OCI-LY1 (cell line): ENCODE measurements around the gene THTPA.

Experiments
- H2AFZ ChIP-seq: fragments of 200-600 bp; sonication (generic), shearing (Covaris generic); 2 replicates; pipeline ENCODE4 v1.6.0; 2014; ENCODE audit warnings: antibody characterized with exemption, mild to moderate bottlenecking, low read length
- H3F3A ChIP-seq: fragments of 200-600 bp; sonication (generic), shearing (Covaris generic); 2 replicates; pipeline ENCODE4 v1.6.0; 2014; ENCODE audit warnings: mild to moderate bottlenecking, antibody characterized with exemption, low read length, moderate library complexity; ENCODE audit not compliant: insufficient read depth
- H3K27ac ChIP-seq: fragments of 200-600 bp; sonication (generic); 2 replicates; pipeline ENCODE4 v1.5.1; 2014; ENCODE audit warnings: low read length, mixed run types, mild to moderate bottlenecking, low read depth; ENCODE audit not compliant: poor library complexity, severe bottlenecking
- H3K27me3 ChIP-seq: fragments of 200-600 bp; sonication (generic); 2 replicates; pipeline ENCODE4 v1.6.0; 2014; ENCODE audit warnings: antibody characterized with exemption, mild to moderate bottlenecking, low read length, moderate library complexity; ENCODE audit not compliant: insufficient read depth
- H3K36me3 ChIP-seq: fragments of 200-600 bp; sonication (generic); 2 replicates; pipeline ENCODE4 v1.6.1; 2014; ENCODE audit warnings: mild to moderate bottlenecking, antibody characterized with exemption, low read length, moderate library complexity, mixed read lengths; ENCODE audit not compliant: insufficient read depth
- H3K4me1 ChIP-seq: fragments of 200-600 bp; sonication (generic); 2 replicates; pipeline ENCODE4 v1.5.1; 2014; ENCODE audit warnings: mild to moderate bottlenecking, low read length, moderate library complexity; ENCODE audit not compliant: insufficient read depth, severe bottlenecking
- H3K4me2 ChIP-seq: fragments of 200-600 bp; sonication (generic), shearing (Covaris generic); 2 replicates; pipeline ENCODE4 v1.6.1; 2014; ENCODE audit warnings: low read length
- H3K4me3 ChIP-seq: fragments of 200-600 bp; sonication (generic); 2 replicates; pipeline ENCODE4 v1.5.1; 2014; ENCODE audit warnings: low read length, low read depth, mild to moderate bottlenecking, mixed read lengths; ENCODE audit not compliant: poor library complexity, severe bottlenecking
- H3K79me2 ChIP-seq: fragments of 200-600 bp; shearing (Covaris generic); 2 replicates; pipeline ENCODE4 v1.6.1; 2016; ENCODE audit warnings: mixed run types, low read length, mixed read lengths; ENCODE audit not compliant: insufficient read depth
- H3K9ac ChIP-seq: fragments of 200-600 bp; sonication (generic), shearing (Covaris generic); 2 replicates; pipeline ENCODE4 v1.6.1; 2014; ENCODE audit warnings: mild to moderate bottlenecking, low read length, mixed read lengths
- H3K9me2 ChIP-seq: fragments of 200-600 bp; sonication (generic), shearing (Covaris generic); 2 replicates; pipeline ENCODE4 v1.6.1; 2014; ENCODE audit warnings: low read depth, mild to moderate bottlenecking, low read length, mixed read lengths
- H3K9me3 ChIP-seq: fragments of 200-600 bp; shearing (Covaris generic); 2 replicates; pipeline ENCODE4 v1.6.1; 2014; ENCODE audit warnings: low read length, mixed read lengths
- H4K20me1 ChIP-seq: fragments of 200-600 bp; sonication (generic), shearing (Covaris generic); 2 replicates; pipeline ENCODE4 v1.6.0; 2016; ENCODE audit warnings: mild to moderate bottlenecking, low read length; ENCODE audit not compliant: insufficient read depth
- CTCF ChIP-seq: fragments of 200-600 bp; sonication (generic), shearing (Covaris generic); IDR thresholded peaks from 2 replicates; pipeline ENCODE4 v1.5.1; 2017; ENCODE audit warnings: mild to moderate bottlenecking, antibody characterized with exemption, low read length, moderate library complexity, mixed read lengths
- EZH2 ChIP-seq: fragments of 200-600 bp; sonication (generic), shearing (Covaris generic); IDR thresholded peaks from 2 replicates; pipeline ENCODE4 v1.8.0; 2017; ENCODE audit warnings: borderline replicate concordance, mixed run types, mild to moderate bottlenecking, antibody characterized with exemption, low read length, moderate library complexity, mixed read lengths

The THTPA gene

DNA sequence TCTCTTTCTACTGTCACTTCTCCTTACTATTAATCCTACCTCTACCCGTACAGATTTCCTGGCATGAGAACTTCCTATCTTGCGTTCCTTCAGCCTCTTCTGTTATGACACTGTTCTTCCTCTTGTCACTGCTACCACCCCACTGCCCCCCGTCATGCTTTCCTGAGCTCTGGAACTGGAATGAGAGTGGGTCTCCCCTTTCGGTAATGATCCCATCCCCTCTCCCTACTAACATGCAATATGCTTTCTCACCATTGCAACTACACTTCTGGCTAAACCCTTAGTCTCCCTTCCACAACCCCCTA is 16.4 kb downstream of the THTPA start:
- H3K9me2 ChIP-seq = no peaks in the 10 kb centered on the region
- TF ChIP-seq CTCF (no peak), EZH2 (no peak)
- no peak overlapping the region for H3K9ac ChIP-seq
- no peaks in the 10 kb centered on the region for H3F3A ChIP-seq
- H3K36me3 ChIP-seq = no peaks in the 10 kb centered on the region
- no peak overlapping the region for H3K4me3 ChIP-seq
- H2AFZ ChIP-seq = no peak overlapping the region
- no peaks in the 10 kb centered on the region for H4K20me1 ChIP-seq
- H3K9me3 ChIP-seq = no peaks in the 10 kb centered on the region
- H3K4me2 ChIP-seq = no peak overlapping the region
- no peak overlapping the region for H3K27ac ChIP-seq
- no peaks in the 10 kb centered on the region for H3K79me2 ChIP-seq
- H3K4me1 ChIP-seq = peaks cover 9% of the 10 kb centered on the region
- H3K27me3 ChIP-seq = no peaks in the 10 kb centered on the region; the same call in 1 of the 2 replicates

GRCh38 chr14:23572836-23573235 is 16.8 kb downstream of the THTPA start:
- no peak overlapping the region for H3K9ac ChIP-seq
- H3K9me2 ChIP-seq = no peaks in the 10 kb centered on the region
- H3K36me3 ChIP-seq = no peaks in the 10 kb centered on the region

GRCh38 chr14:23573384-23574015 is 17.4 kb downstream of the THTPA start:
- Histone ChIP-seq H3K4me2 (no peak overlapping the region), H4K20me1 (no peaks in the 10 kb centered on the region), H3K9me3 (no peaks in the 10 kb centered on the region), H3K27me3 (no peaks in the 10 kb centered on the region; the same call in 1 of the 2 replicates), H3K36me3 (no peaks in the 10 kb centered on the region), H3K9ac (no peak overlapping the region), H3K79me2 (no peaks in the 10 kb centered on the region), H3K9me2 (no peaks in the 10 kb centered on the region), H2AFZ (no peak overlapping the region), H3K4me1 (peaks cover under 1% of the 10 kb centered on the region), H3K27ac (no peak overlapping the region), H3F3A (no peaks in the 10 kb centered on the region), H3K4me3 (no peak overlapping the region)
- no peak for TF ChIP-seq EZH2
- TF ChIP-seq CTCF = no peak

More at GRCh38 chr14:23572836-23573235, 16.8 kb downstream of the THTPA start:
- no peaks in the 10 kb centered on the region for H3K9me3 ChIP-seq
- H3K27ac ChIP-seq = no peak overlapping the region
- no peaks in the 10 kb centered on the region for H3K79me2 ChIP-seq
- TF ChIP-seq CTCF (no peak), EZH2 (no peak)
- H3K4me3 ChIP-seq = no peak overlapping the region
- no peak overlapping the region for H2AFZ ChIP-seq
- peaks cover 7% of the 10 kb centered on the region for H3K4me1 ChIP-seq
- no peaks in the 10 kb centered on the region for H3F3A ChIP-seq
- H4K20me1 ChIP-seq = no peaks in the 10 kb centered on the region
- H3K27me3 ChIP-seq = no peaks in the 10 kb centered on the region; the same call in 1 of the 2 replicates
- no peak overlapping the region for H3K4me2 ChIP-seq
